RPMI8226 (cell line): ENCODE results near the gene LACTB.
A peak's percentile ranks its signal among the peaks of the same experiment; 100 is the strongest.

Experiments used
- DNase-seq: peaks from one replicate; pipeline ENCODE4 v3.0.0-alpha.2; 2015

Gene LACTB

DNA sequence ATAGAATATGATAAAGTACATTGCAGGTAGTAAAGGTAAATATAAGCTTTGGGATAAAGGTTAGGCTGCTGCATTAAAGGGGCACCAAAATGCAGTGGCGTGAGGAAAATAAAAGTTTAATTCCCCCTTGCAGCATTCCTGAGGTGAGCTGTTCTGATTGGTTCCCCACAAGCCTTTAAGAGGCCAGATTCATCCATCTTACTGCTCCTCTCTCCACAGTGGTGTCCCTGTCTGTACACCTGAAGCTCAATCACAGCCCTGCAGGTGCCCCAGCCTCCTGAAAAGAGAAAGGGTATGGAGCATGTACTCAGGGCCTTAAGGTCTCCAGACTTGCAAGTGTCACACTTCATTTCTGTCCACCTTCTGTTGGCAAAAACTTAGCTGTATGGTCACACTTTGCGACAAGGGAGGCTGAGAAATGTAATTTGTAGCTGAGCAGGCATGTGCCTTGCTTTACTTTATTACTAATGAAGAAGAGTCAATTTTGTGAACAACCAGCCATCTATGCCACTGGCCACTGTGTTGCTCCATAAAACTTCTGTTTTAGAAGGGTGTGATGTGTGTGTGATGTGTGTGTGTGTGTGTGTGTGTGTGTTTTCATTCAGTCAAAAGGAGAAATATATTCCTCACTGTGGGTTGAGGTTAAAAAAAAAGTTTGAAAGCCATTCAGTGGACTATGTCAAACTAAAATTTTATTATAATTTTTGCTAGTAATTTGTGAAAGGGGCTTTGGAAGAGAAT, 12.8 kb downstream of the LACTB start:
- no peak for DNase-seq

- DNase-seq: no peak
These were observed 13.6 kb downstream of the LACTB start for GRCh38 chr15:63135281-63135680.

DNA sequence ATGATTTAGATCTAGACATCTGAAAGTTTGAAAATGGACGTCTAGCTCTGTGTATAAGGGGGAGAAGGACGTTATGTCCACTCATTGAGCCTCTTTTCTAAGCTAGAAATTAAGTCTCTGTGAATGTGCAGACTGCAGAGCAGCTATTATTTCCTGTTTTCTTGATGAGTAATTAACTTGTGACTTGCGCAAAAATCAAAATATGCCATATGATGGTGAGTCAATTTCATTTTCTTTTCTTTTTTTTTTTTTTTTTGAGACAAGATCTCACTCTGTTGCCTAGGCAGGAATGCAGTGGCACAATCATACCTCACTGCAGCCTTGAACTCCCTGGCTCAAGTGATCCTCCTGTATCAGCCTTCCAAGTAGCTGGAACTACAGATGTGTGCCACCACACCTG, 14.1 kb downstream of the LACTB start:
- no peak for DNase-seq

- no peak for DNase-seq
These were observed 15.1 kb downstream of the LACTB start for GRCh38 chr15:63136742-63137141.

GRCh38 chr15:63140936-63141335, 19.3 kb downstream of the LACTB start:
- no peak for DNase-seq

DNA sequence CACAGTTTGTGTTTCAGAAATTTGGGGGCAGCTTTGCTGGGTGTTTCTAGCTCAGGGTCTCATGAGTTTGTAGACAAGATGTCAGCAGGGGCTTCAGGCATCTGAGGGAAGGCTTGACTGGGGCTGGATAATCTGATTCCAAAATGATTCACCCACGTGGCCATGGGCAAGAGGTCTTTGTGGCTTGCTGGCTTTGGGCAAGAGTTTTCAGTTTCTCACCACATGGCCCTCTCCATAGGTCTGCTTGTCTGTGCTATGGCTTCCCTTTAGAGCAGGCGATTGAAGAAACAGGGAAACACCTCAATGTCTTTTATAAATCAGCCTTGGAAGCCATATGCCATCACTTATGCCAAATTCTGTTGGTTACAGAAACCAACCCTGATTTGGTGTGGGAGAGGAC, 23.8 kb downstream of the LACTB start:
- DNase-seq: no peak

DNA sequence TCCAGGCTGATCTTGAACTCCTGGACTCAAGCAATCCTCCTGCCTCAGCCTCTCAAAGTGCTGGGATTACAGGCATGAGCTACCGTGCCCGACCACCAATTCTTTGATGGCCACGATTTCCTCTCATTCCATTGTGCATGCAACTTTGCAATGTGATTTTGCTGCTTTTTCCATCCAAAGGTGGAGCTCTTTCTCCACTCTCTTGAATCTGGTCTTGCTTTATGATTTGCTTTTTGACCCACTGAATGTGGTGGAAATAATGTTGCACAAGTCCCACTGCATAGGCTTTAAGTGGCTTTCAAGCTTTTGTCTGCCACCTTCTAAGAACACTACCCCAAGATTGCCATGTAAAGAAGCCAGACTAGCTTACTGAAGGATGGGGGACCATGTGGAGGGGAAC, 25.0 kb downstream of the LACTB start:
- no peak for DNase-seq

DNA sequence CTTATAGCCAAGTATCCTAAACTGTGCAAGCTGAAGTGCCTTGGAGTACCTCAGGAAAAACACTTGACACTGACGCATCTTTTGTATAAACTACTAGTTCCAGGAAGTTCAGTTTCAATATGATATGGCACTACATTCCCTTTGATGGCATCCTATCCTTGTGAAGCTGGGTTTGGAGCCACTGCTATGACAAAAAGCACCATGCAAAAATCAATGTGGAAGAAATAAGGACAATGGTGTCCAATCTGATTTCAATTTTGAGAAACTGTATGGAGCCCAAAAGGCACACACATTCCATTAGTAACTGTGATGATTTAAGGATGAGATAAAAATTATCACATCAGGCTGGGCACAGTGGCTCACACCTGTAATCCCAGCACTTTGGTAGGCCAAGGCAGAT, 30.0 kb downstream of the LACTB start:
- DNase-seq: no peak

GRCh38 chr15:63155486-63155885, 33.8 kb downstream of the LACTB start:
- DNase-seq: no peak

DNA sequence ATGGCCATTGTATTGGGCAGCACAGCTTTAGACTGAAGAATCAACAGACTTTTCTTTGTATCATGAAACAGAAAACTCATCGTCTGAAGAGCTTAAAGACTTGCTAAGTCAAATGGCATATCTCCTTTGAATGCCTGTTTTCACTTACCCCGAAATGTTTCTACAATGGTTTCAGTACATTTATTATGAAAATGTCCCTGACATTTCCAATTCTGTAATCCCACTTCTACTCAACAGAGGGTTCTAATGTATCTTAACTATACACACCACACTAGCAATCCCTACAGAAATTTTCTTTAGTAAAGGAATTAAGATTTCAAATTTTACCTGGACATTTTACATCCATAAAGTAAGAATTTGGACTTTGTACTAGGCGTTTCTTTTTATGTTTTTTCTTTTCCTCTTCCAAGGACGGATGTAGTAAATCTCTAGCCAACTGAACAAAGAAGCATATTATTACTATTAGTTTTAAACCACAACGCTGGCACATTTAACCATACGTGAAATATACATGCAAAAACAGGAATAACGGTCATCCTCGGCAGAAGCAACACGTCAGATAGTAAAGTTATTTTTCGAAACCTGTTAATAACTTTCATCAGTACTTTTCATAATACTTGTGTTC, 34.5 kb downstream of the LACTB start:
- no peak for DNase-seq

DNA sequence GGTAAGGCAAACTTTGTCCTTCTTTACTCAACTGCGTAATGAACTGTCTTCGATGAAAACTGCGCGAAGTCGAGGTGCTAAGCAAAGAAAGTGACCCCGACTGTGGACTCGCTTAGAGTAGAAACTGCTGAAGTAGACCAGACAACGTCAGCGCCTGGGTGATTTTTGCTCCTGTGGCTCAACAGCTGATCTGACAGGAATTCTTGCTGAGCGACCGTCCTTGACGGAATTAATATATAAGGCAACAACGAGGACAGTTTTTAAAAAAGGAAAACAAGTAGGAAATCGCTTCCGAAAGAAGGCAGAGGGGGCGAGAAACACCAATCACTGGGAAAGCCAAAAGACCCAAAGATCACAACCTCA, 35.1 kb downstream of the LACTB start:
- peak; percentile 72 for DNase-seq

- peak; percentile 96 for DNase-seq
These were observed 35.6 kb downstream of the LACTB start, which contains the start of gene RPS27L for GRCh38 chr15:63157118-63157843. Gene RPS27L, minus strand, starts transcription at chr15:63157477. Its CDS starts 72 bp downstream, at chr15:63157405.

DNA sequence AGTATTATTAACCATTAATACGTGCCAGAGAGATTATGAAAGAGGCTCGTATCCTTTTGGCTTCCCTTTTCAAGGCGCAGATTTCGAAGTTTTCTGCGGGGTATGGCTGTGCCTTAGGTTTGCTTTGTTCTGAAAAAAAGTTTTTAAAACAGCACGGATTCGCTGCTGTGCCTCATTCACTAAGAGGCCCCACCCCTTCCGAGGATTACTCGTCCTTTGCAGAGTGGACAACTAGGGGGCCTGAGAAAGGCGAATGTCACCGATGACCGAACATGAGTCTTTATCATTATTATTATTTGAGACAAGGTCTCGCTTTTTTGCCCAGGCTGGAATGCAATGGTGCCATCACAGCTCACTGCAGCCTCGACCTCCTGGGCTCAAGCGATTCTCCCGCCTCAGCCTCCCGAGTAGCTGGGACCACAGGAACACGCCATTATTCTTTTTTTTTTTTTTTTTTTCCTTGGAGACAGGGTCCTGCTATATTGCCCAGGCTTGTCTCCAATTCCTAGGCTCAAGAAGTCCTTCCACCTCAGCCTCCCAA, 36.3 kb downstream of the LACTB start:
- DNase-seq: peak; percentile 62

DNA sequence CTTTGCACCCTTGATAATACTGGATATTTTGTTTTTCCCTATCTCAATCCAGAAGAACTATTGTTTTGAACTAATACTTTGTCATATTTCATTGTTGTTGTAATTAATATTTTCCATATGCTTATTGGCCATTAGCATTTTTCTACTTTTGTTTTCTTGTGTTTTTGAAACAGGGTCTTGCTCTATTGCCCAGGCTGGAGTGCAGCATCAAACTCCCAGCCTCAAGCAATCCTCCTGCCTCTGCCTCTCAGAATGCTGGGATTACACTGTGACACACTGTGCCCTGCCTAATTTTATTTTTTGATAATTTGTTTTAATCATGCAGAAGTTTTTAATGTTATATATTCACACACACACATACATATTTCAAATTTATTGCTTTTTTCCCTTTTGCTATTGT, 39.0 kb downstream of the LACTB start:
- DNase-seq: no peak

GRCh38 chr15:63163217-63163616, 41.6 kb downstream of the LACTB start:
- DNase-seq: no peak

DNA sequence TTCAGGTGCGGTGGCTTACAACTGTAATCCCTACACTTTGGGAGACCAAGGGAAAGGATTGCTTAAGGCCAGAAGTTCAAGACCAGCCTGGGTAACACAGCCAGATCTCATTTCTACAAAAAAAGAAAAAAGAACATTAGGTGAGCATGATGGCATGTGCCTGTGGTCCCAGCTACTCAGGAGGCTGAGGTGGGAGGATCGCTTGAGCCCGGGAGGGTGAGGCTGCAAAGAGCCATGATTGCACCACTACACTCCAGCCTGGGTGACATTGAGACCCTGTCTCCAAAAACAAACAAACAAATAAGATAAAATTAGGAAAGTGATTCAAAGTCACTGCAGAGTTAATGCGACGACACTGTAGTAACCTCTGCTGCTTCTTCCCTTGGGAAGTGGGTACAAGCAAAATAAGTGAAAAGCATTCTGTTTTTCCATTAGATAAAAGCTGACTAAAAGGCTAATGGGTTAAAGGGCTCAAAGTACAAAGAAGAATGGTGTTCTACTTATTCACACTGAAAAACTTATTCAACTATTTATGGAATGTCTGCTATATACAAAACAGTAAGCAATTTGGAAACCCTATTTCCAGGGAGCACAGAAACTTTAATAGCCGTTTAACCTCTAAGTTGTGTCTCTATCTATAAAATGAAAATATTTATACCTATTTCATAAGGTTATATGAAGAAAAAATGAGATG, 43.7 kb downstream of the LACTB start:
- DNase-seq: no peak

DNA sequence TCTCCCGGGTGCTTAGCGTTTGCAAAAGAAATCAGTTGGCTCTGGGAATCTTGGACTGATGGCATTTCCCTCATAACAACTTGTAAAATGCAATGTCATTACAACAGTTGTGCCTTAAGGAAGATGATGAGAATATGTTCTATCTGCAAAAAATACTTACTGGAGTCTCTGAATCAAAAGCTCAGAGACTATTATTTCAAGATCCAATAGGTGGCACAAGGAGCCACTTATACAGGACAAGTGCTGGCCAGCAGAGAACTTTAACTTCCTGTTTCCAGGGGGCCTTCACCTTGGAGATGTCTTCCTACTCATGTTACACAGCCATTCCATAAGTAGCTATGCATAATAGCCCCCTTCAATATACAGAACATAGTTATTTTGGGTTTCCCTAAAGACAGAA, 44.6 kb downstream of the LACTB start:
- no peak for DNase-seq

GRCh38 chr15:63169788-63170187, 48.1 kb downstream of the LACTB start:
- no peak for DNase-seq

- no peak for DNase-seq
These were observed 50.7 kb downstream of the LACTB start for GRCh38 chr15:63172376-63172775.

DNA sequence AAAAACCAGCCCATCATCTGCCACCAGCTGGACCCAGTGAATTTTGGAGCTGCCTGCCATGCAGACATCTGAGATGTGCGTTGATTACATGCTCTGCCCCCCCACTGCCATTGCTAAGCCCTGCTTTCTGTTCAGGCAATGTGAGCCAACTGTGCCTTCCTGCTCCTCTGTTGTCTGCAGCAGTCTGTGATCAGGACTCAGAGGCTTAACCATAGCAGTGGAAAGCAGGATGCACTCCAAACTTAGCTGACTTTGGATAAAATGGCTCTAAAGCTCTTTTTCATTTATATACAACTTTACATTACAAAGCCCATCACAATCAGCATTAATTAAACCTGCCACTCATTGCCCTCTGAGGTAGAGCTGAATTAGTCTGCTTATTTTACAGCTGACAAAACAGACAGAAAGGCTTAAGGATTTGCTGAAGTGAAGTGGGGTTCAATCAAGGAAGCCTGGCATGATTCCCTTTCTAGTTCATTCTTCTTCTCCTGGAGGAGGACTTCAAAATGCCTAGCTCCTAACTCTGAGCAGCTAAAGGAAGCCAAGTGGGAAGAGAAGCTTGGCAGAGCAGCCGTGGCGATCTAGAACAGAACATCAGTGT, 51.3 kb downstream of the LACTB start:
- no peak for DNase-seq

DNA sequence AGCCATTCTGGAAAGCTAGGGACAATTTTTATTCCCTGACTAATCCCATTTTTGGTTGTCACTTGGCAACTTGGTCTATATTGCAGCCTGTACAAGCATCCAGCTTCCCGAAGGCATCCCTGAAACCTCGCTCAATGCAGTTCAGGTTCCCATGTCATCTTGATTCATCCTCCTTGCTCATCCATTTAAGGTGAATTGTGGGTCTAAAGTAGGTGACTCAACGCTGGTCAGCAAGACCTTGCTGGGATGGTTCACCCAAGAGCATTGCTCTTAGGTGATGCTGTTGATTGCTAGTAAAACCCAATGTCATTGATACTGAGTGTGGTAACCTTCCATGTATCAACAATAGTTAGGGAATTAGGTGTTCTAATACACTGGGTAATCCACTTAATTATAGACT, 54.6 kb downstream of the LACTB start:
- DNase-seq: no peak

DNA sequence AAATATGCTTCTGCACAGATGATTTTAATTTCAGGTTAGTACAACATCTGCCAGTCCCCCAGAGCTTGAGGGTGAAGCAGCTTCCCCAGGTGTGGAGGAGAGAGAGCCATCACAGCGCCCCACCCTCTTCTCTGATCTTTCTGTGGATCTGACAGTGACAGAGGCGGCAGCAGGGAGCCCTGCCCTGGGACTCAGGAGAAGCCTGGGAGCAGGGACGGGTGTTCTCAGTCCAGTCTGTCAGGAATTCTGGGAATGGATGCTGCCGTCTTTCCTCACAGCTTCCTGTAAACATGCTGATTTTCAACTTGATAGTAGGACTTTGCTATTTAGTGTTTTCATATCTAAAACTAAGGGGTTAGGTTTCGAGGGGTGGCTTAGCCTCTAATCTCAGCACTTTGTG, 56.4 kb downstream of the LACTB start:
- DNase-seq: no peak

GRCh38 chr15:63180746-63181145, 59.1 kb downstream of the LACTB start:
- no peak for DNase-seq
